Loucy (cell line): ENCODE data around the gene SAPCD2.
A peak's percentile ranks its signal among the peaks of the same experiment; 100 is the strongest.

Experiments used
- H2AFZ ChIP-seq: fragments of 200-600 bp; sonication (generic); 2 replicates; pipeline ENCODE4 v1.6.0; 2016; ENCODE audit warnings: antibody characterized with exemption, mild to moderate bottlenecking, low read length, moderate library complexity
- H3F3A ChIP-seq: fragments of 200-600 bp; 2 replicates; pipeline ENCODE4 v1.6.0; 2016; ENCODE audit warnings: antibody characterized with exemption, low read depth, mild to moderate bottlenecking
- H3K27me3 ChIP-seq: fragments of 200-600 bp; sonication (generic); 2 replicates; pipeline ENCODE4 v1.6.1; 2014; ENCODE audit warnings: low read length, mild to moderate bottlenecking; ENCODE audit not compliant: insufficient read depth, poor library complexity, severe bottlenecking
- H3K36me3 ChIP-seq: fragments of 200-600 bp; sonication (generic); 2 replicates; pipeline ENCODE4 v1.6.1; 2016; ENCODE audit warnings: low read length; ENCODE audit not compliant: insufficient read depth
- H3K4me1 ChIP-seq: fragments of 200-600 bp; sonication (generic); 2 replicates; pipeline ENCODE4 v1.5.1; 2014; ENCODE audit warnings: low read length, mild to moderate bottlenecking; ENCODE audit not compliant: insufficient read depth, poor library complexity, severe bottlenecking
- H3K4me2 ChIP-seq: fragments of 200-600 bp; sonication (generic); 2 replicates; pipeline ENCODE4 v1.6.0; 2014; ENCODE audit warnings: antibody characterized with exemption, low read length, low read depth, mild to moderate bottlenecking; ENCODE audit not compliant: poor library complexity, severe bottlenecking
- H3K4me3 ChIP-seq: fragments of 200-600 bp; sonication (generic); 2 replicates; pipeline ENCODE4 v1.5.1; 2014; ENCODE audit warnings: low read length, mild to moderate bottlenecking, mixed read lengths; ENCODE audit not compliant: poor library complexity, severe bottlenecking
- H3K79me2 ChIP-seq: fragments of 200-600 bp; sonication (generic); 2 replicates; pipeline ENCODE4 v1.6.1; 2014; ENCODE audit warnings: low read length; ENCODE audit not compliant: insufficient read depth
- H3K9ac ChIP-seq: fragments of 200-600 bp; sonication (generic); 2 replicates; pipeline ENCODE4 v1.6.0; 2014; ENCODE audit warnings: mild to moderate bottlenecking, low read depth, low read length, moderate library complexity; ENCODE audit not compliant: poor library complexity, severe bottlenecking
- H3K9me2 ChIP-seq: fragments of 200-600 bp; sonication (generic); replicated peaks from 2 replicates; pipeline ENCODE4 v1.6.1; 2016; ENCODE audit warnings: low read depth, low read length, mixed read lengths
- H3K9me3 ChIP-seq: fragments of 200-600 bp; sonication (generic); 2 replicates; pipeline ENCODE4 v1.6.1; 2014; ENCODE audit warnings: mild to moderate bottlenecking, antibody characterized with exemption, low read length, low read depth; ENCODE audit not compliant: insufficient read depth
- H4K20me1 ChIP-seq: fragments of 200-600 bp; sonication (generic); 2 replicates; pipeline ENCODE4 v1.6.0; 2014; ENCODE audit warnings: antibody characterized with exemption, low read length, mild to moderate bottlenecking; ENCODE audit not compliant: insufficient read depth, poor library complexity, severe bottlenecking
- CTCF ChIP-seq: fragments of 200-600 bp; sonication (generic); conservative IDR thresholded peaks from 2 replicates; pipeline ENCODE4 v1.5.1; 2014; ENCODE audit warnings: mild to moderate bottlenecking, antibody characterized with exemption, low read length
- EZH2phosphoT487 ChIP-seq: fragments of 200-600 bp; IDR thresholded peaks from 2 replicates; pipeline ENCODE4 v1.6.1; 2018; ENCODE audit warnings: antibody characterized with exemption, mild to moderate bottlenecking, moderate library complexity, borderline replicate concordance

SAPCD2 gene

GRCh38 chr9:137071282-137071681 lies 925 bp upstream of the SAPCD2 start:
- peak overlapping the region; percentile 98 for H3K4me2 ChIP-seq
- no peaks in the 10 kb centered on the region for H3K9me2 ChIP-seq
- H2AFZ ChIP-seq = peak overlapping the region; percentile 67; the same call in 1 of the 2 replicates
- peaks cover 24% of the 10 kb centered on the region for H3K4me1 ChIP-seq
- no peak for TF ChIP-seq CTCF
- no peak for TF ChIP-seq EZH2phosphoT487
- H3K9ac ChIP-seq = peak overlapping the region; percentile 93
- no peaks in the 10 kb centered on the region for H3K36me3 ChIP-seq
- no peaks in the 10 kb centered on the region for H3K9me3 ChIP-seq
- H3K4me3 ChIP-seq = peak overlapping the region; percentile 87
- H4K20me1 ChIP-seq = peaks cover 29% of the 10 kb centered on the region
- H3K27me3 ChIP-seq = no peaks in the 10 kb centered on the region
- peaks cover 51% of the 10 kb centered on the region for H3K79me2 ChIP-seq
- H3F3A ChIP-seq = 0 out of 2 replicates have a peak, but pooled peaks cover 3% of the 10 kb centered on the region

GRCh38 chr9:137070906-137071275 lies 534 bp upstream of the SAPCD2 start:
- TF ChIP-seq EZH2phosphoT487 = no peak
- TF ChIP-seq CTCF = no peak
- peak overlapping the region; percentile 67; the same call in 1 of the 2 replicates for H2AFZ ChIP-seq
- no peaks in the 10 kb centered on the region for H3K36me3 ChIP-seq
- H3K9me3 ChIP-seq = no peaks in the 10 kb centered on the region
- peak overlapping the region; percentile 87 for H3K4me3 ChIP-seq
- peaks cover 33% of the 10 kb centered on the region for H4K20me1 ChIP-seq
- peaks cover 24% of the 10 kb centered on the region for H3K4me1 ChIP-seq
- H3F3A ChIP-seq = 0 out of 2 replicates have a peak, but pooled peaks cover 3% of the 10 kb centered on the region
- H3K9ac ChIP-seq = peak overlapping the region; percentile 93
- no peaks in the 10 kb centered on the region for H3K9me2 ChIP-seq
- H3K27me3 ChIP-seq = no peaks in the 10 kb centered on the region
- peak overlapping the region; percentile 98 for H3K4me2 ChIP-seq
- H3K79me2 ChIP-seq = peaks cover 54% of the 10 kb centered on the region

- Histone ChIP-seq H3K79me2 (peaks cover 59% of the 10 kb centered on the region), H3K4me3 (peak overlapping the region; percentile 87), H3K9me2 (no peaks in the 10 kb centered on the region), H3K27me3 (no peaks in the 10 kb centered on the region), H3K4me1 (peaks cover 24% of the 10 kb centered on the region), H3F3A (0 out of 2 replicates have a peak, but pooled peaks cover 3% of the 10 kb centered on the region), H2AFZ (no peak overlapping the region), H4K20me1 (peaks cover 36% of the 10 kb centered on the region), H3K36me3 (peaks cover 9% of the 10 kb centered on the region; the same call in 1 of the 2 replicates), H3K4me2 (peak overlapping the region; percentile 98), H3K9me3 (no peaks in the 10 kb centered on the region), H3K9ac (peak overlapping the region; percentile 73)
- TF ChIP-seq CTCF (no peak), EZH2phosphoT487 (no peak)
Measured at GRCh38 chr9:137069508-137070091, 757 bp downstream of the SAPCD2 start.
